GM12875 (cell line): ENCODE data around the gene FAF1.

Source experiments
- H3K4me3 ChIP-seq: one replicate; pipeline ENCODE4 v1.5.1; 2011; ENCODE audit warnings: low read depth, low read length, control low read depth
- CTCF ChIP-seq: IDR thresholded peaks from 2 replicates; pipeline ENCODE4 v1.5.1; 2011; ENCODE audit warnings: low read depth, mild to moderate bottlenecking, control low read depth, inconsistent platforms, low read length, moderate library complexity, borderline replicate concordance; ENCODE audit not compliant: insufficient read depth

FAF1 gene

DNA sequence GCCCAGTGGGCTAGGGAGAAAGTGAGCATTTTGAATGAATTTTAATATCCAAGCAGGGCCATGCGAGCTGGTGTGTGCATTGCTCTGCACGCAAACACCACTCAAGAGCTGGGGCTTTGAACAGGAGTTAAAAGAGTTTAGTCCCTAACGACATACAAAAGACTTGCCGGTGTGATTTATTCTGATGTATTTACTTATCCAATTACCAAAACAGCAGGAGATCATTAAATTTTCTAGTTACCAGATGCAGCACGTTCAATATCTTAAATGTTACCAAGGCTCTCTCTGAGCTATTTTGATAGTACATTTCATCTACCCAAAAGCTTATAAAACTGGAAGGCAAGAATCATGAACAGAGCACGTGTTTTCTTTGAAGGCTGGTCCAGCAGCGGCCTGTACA is 506.8 kb downstream of the FAF1 start:
- H3K4me3 ChIP-seq = no peak overlapping the region
- no peak for TF ChIP-seq CTCF

DNA sequence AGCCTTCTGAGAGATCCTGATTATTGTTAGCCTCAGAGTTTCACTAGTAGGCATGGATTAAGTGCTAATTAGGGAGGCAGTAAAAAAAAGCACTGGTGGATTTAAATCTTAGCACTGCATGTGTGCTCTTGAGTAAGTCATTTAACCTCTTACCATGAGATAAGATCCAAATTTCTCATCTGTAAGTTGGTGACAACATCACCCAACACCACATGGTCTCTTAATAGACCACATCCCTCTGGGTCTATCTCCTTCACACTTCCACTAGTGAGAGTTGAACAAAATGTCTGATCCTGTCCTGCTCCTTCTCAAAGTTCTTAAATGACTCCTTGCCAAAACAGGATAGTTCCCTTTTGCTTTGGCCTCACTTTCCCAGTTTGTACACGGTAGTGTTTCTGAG is 507.4 kb downstream of the FAF1 start:
- no peak overlapping the region for H3K4me3 ChIP-seq
- no peak for TF ChIP-seq CTCF

GRCh38 chr1:50450861-50451653 is 509.0 kb downstream of the FAF1 start:
- TF ChIP-seq CTCF = no peak
- no peak overlapping the region for H3K4me3 ChIP-seq

DNA sequence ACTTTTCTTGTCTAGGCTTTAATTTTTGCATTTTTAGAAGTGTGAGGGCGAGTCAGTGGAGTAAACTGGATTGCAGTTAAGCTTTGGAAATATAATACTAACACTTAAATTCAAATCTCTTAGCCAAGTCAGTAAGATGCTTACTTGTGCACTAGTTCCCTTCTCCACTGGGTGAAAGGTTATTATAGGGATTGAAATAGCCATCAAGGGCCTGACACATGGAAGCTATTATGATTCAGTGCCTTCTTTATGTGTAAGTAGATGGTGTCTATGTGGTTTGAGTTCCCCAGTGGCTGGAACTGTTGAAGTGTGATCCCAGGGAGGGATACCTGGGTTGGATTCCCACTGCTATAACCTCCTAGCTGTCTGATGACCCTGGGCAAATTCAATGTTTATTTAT is 512.1 kb downstream of the FAF1 start:
- H3K4me3 ChIP-seq = no peak overlapping the region
- TF ChIP-seq CTCF = no peak

GRCh38 chr1:50441183-50441582 is 518.9 kb downstream of the FAF1 start:
- TF ChIP-seq CTCF = no peak
- no peak overlapping the region for H3K4me3 ChIP-seq

DNA sequence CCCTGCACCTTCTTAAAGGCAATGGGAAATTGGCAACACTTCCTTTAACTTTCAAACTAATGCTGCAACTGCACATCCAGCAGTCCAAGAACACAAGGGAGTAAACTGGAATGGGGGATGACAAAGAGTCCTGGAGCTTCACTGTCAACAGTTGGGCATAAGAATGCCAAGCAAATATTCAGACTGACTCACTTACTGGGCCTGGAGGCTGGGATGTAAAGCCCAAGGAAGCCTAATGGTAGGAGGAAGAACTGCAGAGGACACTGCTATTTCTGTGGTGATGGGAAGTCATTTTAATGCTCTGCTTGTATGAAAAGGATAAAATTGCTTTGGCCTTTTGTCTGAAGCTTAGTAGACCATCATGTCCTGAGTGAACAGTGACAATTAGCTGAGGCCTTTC is 521.1 kb downstream of the FAF1 start:
- no peak overlapping the region for H3K4me3 ChIP-seq
- TF ChIP-seq CTCF = 0 out of 2 replicates have a peak, but pooled peaks have one; percentile 2

DNA sequence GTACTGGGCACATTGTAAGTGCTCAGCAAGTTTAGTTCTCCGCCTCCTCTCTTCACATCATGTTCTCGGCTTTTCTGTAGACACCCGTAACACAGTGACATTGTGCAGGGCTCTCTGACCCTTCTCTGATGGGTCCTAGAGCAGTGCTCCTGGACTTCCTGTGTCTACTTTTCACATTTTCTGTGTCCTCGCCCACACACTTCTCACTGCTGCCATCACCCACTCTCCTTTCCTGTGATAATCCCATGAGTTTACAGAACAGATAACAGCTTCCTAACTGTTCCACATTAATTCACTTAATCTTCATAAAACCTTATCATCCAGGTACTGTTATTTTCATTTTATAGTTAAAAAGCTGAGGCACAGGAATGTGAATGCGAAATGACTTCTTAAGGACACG is 523.6 kb downstream of the FAF1 start:
- no peak overlapping the region for H3K4me3 ChIP-seq
- no peak for TF ChIP-seq CTCF
